ENCODE measurements around the gene EP300.

The EP300 gene

GRCh38 chr22:41217553-41218157 is 125.3 kb downstream of the EP300 start:
- peaks cover 5 to 32% (median 29%) of the 10 kb centered on the region in 5 donors for H3K4me1 ChIP-seq (ENCODE audit: control insufficient read depth in 5 of 5, insufficient read depth in 5 of 5, low read length in 5 of 5)
- peak overlapping the region; percentile 54 for H3K27ac ChIP-seq (ENCODE audit: low read depth, low read length)
- peak overlapping the region in 3 of 5 donors; percentile 46 to 66 (median 56) for H3K9ac ChIP-seq (ENCODE audit: low read length in 5 of 5)
- no peaks in the 10 kb centered on the region for H3K27me3 ChIP-seq (ENCODE audit: control insufficient read depth in 5 of 5, insufficient read depth in 4 of 5, low read length in 5 of 5)
- H3K36me3 ChIP-seq (ENCODE audit: control insufficient read depth in 5 of 5, insufficient read depth in 5 of 5, low read length in 5 of 5): peaks cover 0 to 48% (median 30%) of the 10 kb centered on the region in 5 donors
- no peaks in the 10 kb centered on the region for H3K9me3 ChIP-seq (ENCODE audit: control insufficient read depth in 5 of 5, low read length in 5 of 5)
- H3K4me3 ChIP-seq (ENCODE audit: low read depth in 1 of 5, low read length in 5 of 5): peak overlapping the region in 4 of 5 donors; percentile 28 to 48 (median 46)

- Histone ChIP-seq H3K27me3 (ENCODE audit: control insufficient read depth in 5 of 5, insufficient read depth in 4 of 5, low read length in 5 of 5) (no peaks in the 10 kb centered on the region), H3K36me3 (ENCODE audit: control insufficient read depth in 5 of 5, insufficient read depth in 5 of 5, low read length in 5 of 5) (peaks cover 0 to 82% (median 67%) of the 10 kb centered on the region in 5 donors), H3K4me1 (ENCODE audit: control insufficient read depth in 5 of 5, insufficient read depth in 5 of 5, low read length in 5 of 5) (peaks cover 0 to 20% (median 18%) of the 10 kb centered on the region in 5 donors), H3K9me3 (ENCODE audit: control insufficient read depth in 5 of 5, low read length in 5 of 5) (no peaks in the 10 kb centered on the region), H3K4me3 (ENCODE audit: low read depth in 1 of 5, low read length in 5 of 5) (no peak overlapping the region), H3K27ac (ENCODE audit: low read depth, low read length) (no peak overlapping the region), H3K9ac (ENCODE audit: low read length in 5 of 5) (no peak overlapping the region)
Observed at GRCh38 chr22:41222846-41223507, 130.6 kb downstream of the EP300 start.

GRCh38 chr22:41223535-41223934 is 131.1 kb downstream of the EP300 start:
- H3K9ac ChIP-seq (ENCODE audit: low read length in 5 of 5): no peak overlapping the region
- H3K27ac ChIP-seq (ENCODE audit: low read depth, low read length): no peak overlapping the region
- no peak overlapping the region for H3K4me3 ChIP-seq (ENCODE audit: low read depth in 1 of 5, low read length in 5 of 5)
- H3K4me1 ChIP-seq (ENCODE audit: control insufficient read depth in 5 of 5, insufficient read depth in 5 of 5, low read length in 5 of 5): peaks cover 0 to 15% (median 13%) of the 10 kb centered on the region in 5 donors
- peaks cover 0 to 86% (median 72%) of the 10 kb centered on the region in 5 donors for H3K36me3 ChIP-seq (ENCODE audit: control insufficient read depth in 5 of 5, insufficient read depth in 5 of 5, low read length in 5 of 5)
- H3K27me3 ChIP-seq (ENCODE audit: control insufficient read depth in 5 of 5, insufficient read depth in 4 of 5, low read length in 5 of 5): no peaks in the 10 kb centered on the region
- no peaks in the 10 kb centered on the region for H3K9me3 ChIP-seq (ENCODE audit: control insufficient read depth in 5 of 5, low read length in 5 of 5)

GRCh38 chr22:41226723-41227655 is 134.6 kb downstream of the EP300 start:
- H3K36me3 ChIP-seq (ENCODE audit: control insufficient read depth in 5 of 5, insufficient read depth in 5 of 5, low read length in 5 of 5): peaks cover 0 to 87% (median 59%) of the 10 kb centered on the region in 5 donors
- H3K27ac ChIP-seq (ENCODE audit: low read depth, low read length): no peak overlapping the region
- peak overlapping the region in 1 of 5 donors; percentile 14 for H3K9ac ChIP-seq (ENCODE audit: low read length in 5 of 5)

GRCh38 chr22:41229215-41229614 is 136.8 kb downstream of the EP300 start:
- no peaks in the 10 kb centered on the region for H3K9me3 ChIP-seq (ENCODE audit: control insufficient read depth in 5 of 5, low read length in 5 of 5)
- H3K9ac ChIP-seq (ENCODE audit: low read length in 5 of 5): no peak overlapping the region
- no peak overlapping the region for H3K27ac ChIP-seq (ENCODE audit: low read depth, low read length)
- H3K4me1 ChIP-seq (ENCODE audit: control insufficient read depth in 5 of 5, insufficient read depth in 5 of 5, low read length in 5 of 5): peaks cover 0 to 30% (median 19%) of the 10 kb centered on the region in 5 donors
- H3K36me3 ChIP-seq (ENCODE audit: control insufficient read depth in 5 of 5, insufficient read depth in 5 of 5, low read length in 5 of 5): peaks cover 0 to 69% (median 46%) of the 10 kb centered on the region in 5 donors
- no peaks in the 10 kb centered on the region for H3K27me3 ChIP-seq (ENCODE audit: control insufficient read depth in 5 of 5, insufficient read depth in 4 of 5, low read length in 5 of 5)
- no peak overlapping the region for H3K4me3 ChIP-seq (ENCODE audit: low read depth in 1 of 5, low read length in 5 of 5)

More at GRCh38 chr22:41226723-41227655, 134.6 kb downstream of the EP300 start:
- no peak overlapping the region for H3K4me3 ChIP-seq (ENCODE audit: low read depth in 1 of 5, low read length in 5 of 5)
- no peaks in the 10 kb centered on the region for H3K27me3 ChIP-seq (ENCODE audit: control insufficient read depth in 5 of 5, insufficient read depth in 4 of 5, low read length in 5 of 5)
- H3K4me1 ChIP-seq (ENCODE audit: control insufficient read depth in 5 of 5, insufficient read depth in 5 of 5, low read length in 5 of 5): peaks cover 0 to 29% (median 22%) of the 10 kb centered on the region in 5 donors
- H3K9me3 ChIP-seq (ENCODE audit: control insufficient read depth in 5 of 5, low read length in 5 of 5): no peaks in the 10 kb centered on the region
